Activated naive CD4-positive, alpha-beta T cell (primary cell): ENCODE data around the gene MBD5.
"Not testable (repeated sequence)": the region's sequence is repeated elsewhere in the genome, so short reads cannot be mapped to it uniquely, and the experiment has no call there.

Experiments used
- DNase-seq, 4 experiments: peaks; one replicate each; lab custom pipeline; 2025; lab: John Stamatoyannopoulos, UW

Gene MBD5

GRCh38 chr2:148021059-148021861, at the start of gene MBD5:
TSS of gene MBD5 (plus strand) at chr2:148021091.
- peak; percentile 31 to 66 (median 56) for DNase-seq

- no peak for DNase-seq
These were observed 44.8 kb upstream of the MBD5 start for GRCh38 chr2:147976102-147976501.

GRCh38 chr2:147977679-147978078, 43.2 kb upstream of the MBD5 start:
- DNase-seq = no peak

GRCh38 chr2:147980940-147981528, 39.9 kb upstream of the MBD5 start:
- no peak for DNase-seq

- DNase-seq = no peak
These were observed 31.8 kb upstream of the MBD5 start for GRCh38 chr2:147989102-147989501.

- no peak for DNase-seq
These were observed 31.0 kb upstream of the MBD5 start for GRCh38 chr2:147989809-147990403.

- not testable (repeated sequence) for DNase-seq
These were observed 25.9 kb upstream of the MBD5 start for GRCh38 chr2:147994965-147995364.

- DNase-seq = no peak
These were observed 24.1 kb upstream of the MBD5 start for GRCh38 chr2:147996828-147997227.

GRCh38 chr2:147998203-147998602, 22.7 kb upstream of the MBD5 start:
- DNase-seq = no peak

- no peak for DNase-seq
These were observed 21.8 kb upstream of the MBD5 start for GRCh38 chr2:147999126-147999525.

- no peak for DNase-seq
These were observed 20.8 kb upstream of the MBD5 start for GRCh38 chr2:148000095-148000494.

GRCh38 chr2:148002420-148002819, 18.5 kb upstream of the MBD5 start:
- not testable (repeated sequence) for DNase-seq

GRCh38 chr2:148006249-148007007, 14.5 kb upstream of the MBD5 start:
- no peak for DNase-seq

- no peak for DNase-seq
These were observed 13.5 kb upstream of the MBD5 start for GRCh38 chr2:148007219-148007900.

- not testable (repeated sequence) for DNase-seq
These were observed 12.5 kb upstream of the MBD5 start for GRCh38 chr2:148008411-148008810.

- no peak for DNase-seq
These were observed 7.0 kb upstream of the MBD5 start for GRCh38 chr2:148013876-148014275.

GRCh38 chr2:148014616-148015015, 6.3 kb upstream of the MBD5 start:
- no peak for DNase-seq

- DNase-seq = peak; percentile 75 to 91 (median 88)
These were observed 506 bp upstream of the MBD5 start, which contains the start of gene ORC4 for GRCh38 chr2:148020111-148021058. TSS of gene ORC4 (minus strand) at chr2:148020737. CDS start at chr2:147975958, 44,779 bp downstream.

GRCh38 chr2:148021886-148022285, 995 bp downstream of the MBD5 start:
- DNase-seq = no peak

GRCh38 chr2:148022351-148022750, 1.5 kb downstream of the MBD5 start:
- DNase-seq = no peak

- DNase-seq = no peak
These were observed 2.0 kb downstream of the MBD5 start for GRCh38 chr2:148022882-148023281.
